Neural cell (in vitro differentiated cells): Measurements from ENCODE around the gene SACS. TPM values are rescaled to one million over a fixed set of nuclear protein-coding genes. Genes with fewer than 3 reads are reported as not detected.

Source experiments
- H2AFZ ChIP-seq: fragments of 200-600, 300-800 bp; sonication (generic), shearing (Covaris generic); 2 replicates; pipeline ENCODE4 v1.6.0; 2014; ENCODE audit warnings: low read depth, mild to moderate bottlenecking, antibody characterized with exemption, low read length, moderate library complexity
- H3F3A ChIP-seq: fragments of 200-600 bp; shearing (Covaris generic); 2 replicates; pipeline ENCODE4 v1.6.1; 2016; ENCODE audit warnings: mild to moderate bottlenecking, moderate library complexity, mixed read lengths, antibody characterized with exemption, low read length; ENCODE audit not compliant: insufficient read depth, poor library complexity, severe bottlenecking
- H3K27ac ChIP-seq: fragments of 200-600, 300-800 bp; sonication (generic), shearing (Covaris generic); 2 replicates; pipeline ENCODE4 v1.5.1; 2014; ENCODE audit warnings: mild to moderate bottlenecking, low read length, moderate library complexity
- H3K27me3 ChIP-seq: fragments of 300-800, 200-600 bp; sonication (generic), shearing (Covaris generic); 2 replicates; pipeline ENCODE4 v1.6.0; 2014; ENCODE audit warnings: mild to moderate bottlenecking, low read depth, low read length, moderate library complexity; ENCODE audit not compliant: insufficient read depth
- H3K36me3 ChIP-seq: fragments of 300-800, 200-600 bp; sonication (generic), shearing (Covaris generic); 2 replicates; pipeline ENCODE4 v1.5.1; 2014; ENCODE audit warnings: mild to moderate bottlenecking, antibody characterized with exemption, low read length, moderate library complexity; ENCODE audit not compliant: insufficient read depth
- H3K4me2 ChIP-seq: fragments of 300-800, 200-600 bp; sonication (generic), shearing (Covaris generic); 2 replicates; pipeline ENCODE4 v1.6.0; 2014; ENCODE audit warnings: mild to moderate bottlenecking, low read length
- H3K4me3 ChIP-seq: fragments of 300-800, 200-600 bp; sonication (generic), shearing (Covaris generic); 2 replicates; pipeline ENCODE4 v1.5.1; 2014; ENCODE audit warnings: mild to moderate bottlenecking, low read length, moderate library complexity
- H3K79me2 ChIP-seq: fragments of 200-600 bp; shearing (Covaris generic); replicated peaks from 2 replicates; pipeline ENCODE4 v1.6.0; 2014; ENCODE audit warnings: mild to moderate bottlenecking, low read length, moderate library complexity; ENCODE audit not compliant: insufficient read depth
- H3K9ac ChIP-seq: fragments of 300-800, 200-600 bp; sonication (generic), shearing (Covaris generic); 2 replicates; pipeline ENCODE4 v1.6.1; 2016; ENCODE audit warnings: mild to moderate bottlenecking, low read length, mixed read lengths
- H3K9me2 ChIP-seq: fragments of 200-600 bp; shearing (Covaris generic); 2 replicates; pipeline ENCODE4 v1.6.1; 2016; ENCODE audit warnings: mild to moderate bottlenecking, low read length, mixed read lengths; ENCODE audit not compliant: insufficient read depth
- H3K9me3 ChIP-seq: fragments of 200-600, 300-800 bp; sonication (generic), shearing (Covaris generic); 2 replicates; pipeline ENCODE4 v1.6.1; 2016; ENCODE audit warnings: mild to moderate bottlenecking, mixed run types, low read length, moderate library complexity, mixed read lengths
- H4K20me1 ChIP-seq: fragments of 200-600 bp; shearing (Covaris generic); 2 replicates; pipeline ENCODE4 v1.6.1; 2016; ENCODE audit warnings: mild to moderate bottlenecking, mixed run types; ENCODE audit not compliant: insufficient read depth
- CTCF ChIP-seq: fragments of 450-650 bp; IDR thresholded peaks from 2 replicates; pipeline ENCODE4 v1.5.1; 2014; ENCODE audit warnings: antibody characterized with exemption, mild to moderate bottlenecking, moderate library complexity; ENCODE audit not compliant: poor library complexity, severe bottlenecking
- EP300 ChIP-seq: fragments of 450-650 bp; conservative IDR thresholded peaks from 2 replicates; pipeline ENCODE4 v1.6.1; 2014; ENCODE audit warnings: antibody characterized with exemption, mild to moderate bottlenecking, moderate library complexity; ENCODE audit not compliant: poor library complexity, severe bottlenecking
- EZH2 ChIP-seq: fragments of 200-600, 300-800 bp; shearing (Covaris generic), sonication (generic); IDR thresholded peaks from 2 replicates; pipeline ENCODE4 v1.6.1; 2014; ENCODE audit warnings: antibody characterized with exemption, low read length, borderline replicate concordance, mild to moderate bottlenecking; ENCODE audit not compliant: insufficient read depth, poor library complexity, severe bottlenecking
- MXI1 ChIP-seq: fragments of 450-650 bp; conservative IDR thresholded peaks from 2 replicates; pipeline ENCODE4 v1.6.1; 2014; ENCODE audit warnings: antibody characterized with exemption, mild to moderate bottlenecking; ENCODE audit not compliant: poor library complexity, severe bottlenecking
- POLR2AphosphoS5 ChIP-seq: IDR thresholded peaks from 2 replicates; pipeline ENCODE4 v1.6.1; 2012
- RAD21 ChIP-seq: fragments of 450-650 bp; conservative IDR thresholded peaks from 2 replicates; pipeline ENCODE4 v1.6.1; 2014; ENCODE audit warnings: antibody characterized with exemption, mild to moderate bottlenecking, moderate library complexity
- REST ChIP-seq: IDR thresholded peaks from 2 replicates; pipeline ENCODE4 v1.6.1; 2012; ENCODE audit warnings: borderline replicate concordance
- SMC3 ChIP-seq: fragments of 450-650 bp; conservative IDR thresholded peaks from 2 replicates; pipeline ENCODE4 v1.6.1; 2014; ENCODE audit warnings: antibody characterized with exemption, mild to moderate bottlenecking, moderate library complexity; ENCODE audit not compliant: poor library complexity
- TAF1 ChIP-seq: IDR thresholded peaks from 2 replicates; pipeline ENCODE4 v1.6.1; 2012; ENCODE audit warnings: low read depth
- polyA plus RNA-seq: library from polyadenylated mRNA; depleted of rRNA; stranded (reverse); fragments of >200 nt; gene quantifications from 2 replicates; pipeline ENCODE4 v1.2.3, GENCODE V29; 2014

The SACS gene
- polyA plus RNA-seq, 1 donor from 2014 or later, result 24.1 TPM

GRCh38 chr13:23330356-23330755 is 103.1 kb downstream of the SACS start:
- TF ChIP-seq SMC3 (no peak), MXI1 (no peak), POLR2AphosphoS5 (no peak), CTCF (no peak), EP300 (no peak), RAD21 (no peak), EZH2 (no peak), TAF1 (no peak), REST (no peak)
- no peaks in the 10 kb centered on the region for H4K20me1 ChIP-seq
- no peak overlapping the region for H2AFZ ChIP-seq
- no peaks in the 10 kb centered on the region for H3F3A ChIP-seq
- H3K9me3 ChIP-seq, result no peaks in the 10 kb centered on the region
- no peak overlapping the region for H3K4me2 ChIP-seq
- H3K9ac ChIP-seq, result no peak overlapping the region
- H3K79me2 ChIP-seq, result no peaks in the 10 kb centered on the region
- no peak overlapping the region for H3K27ac ChIP-seq
- no peaks in the 10 kb centered on the region for H3K9me2 ChIP-seq
- H3K27me3 ChIP-seq, result no peaks in the 10 kb centered on the region
- no peaks in the 10 kb centered on the region for H3K36me3 ChIP-seq
- no peak overlapping the region for H3K4me3 ChIP-seq

- Histone ChIP-seq H2AFZ (no peak overlapping the region), H3K9me3 (no peaks in the 10 kb centered on the region), H3F3A (no peaks in the 10 kb centered on the region), H3K4me2 (no peak overlapping the region), H4K20me1 (no peaks in the 10 kb centered on the region), H3K9ac (no peak overlapping the region), H3K36me3 (no peaks in the 10 kb centered on the region), H3K27me3 (no peaks in the 10 kb centered on the region), H3K4me3 (no peak overlapping the region), H3K27ac (no peak overlapping the region), H3K79me2 (no peaks in the 10 kb centered on the region), H3K9me2 (no peaks in the 10 kb centered on the region)
- no peak for TF ChIP-seq RAD21
- no peak for TF ChIP-seq MXI1
- no peak for TF ChIP-seq EP300
- no peak for TF ChIP-seq EZH2
- no peak for TF ChIP-seq SMC3
- no peak for TF ChIP-seq POLR2AphosphoS5
- TF ChIP-seq TAF1, result no peak
- TF ChIP-seq REST, result no peak
These were observed 108.3 kb downstream of the SACS start for GRCh38 chr13:23325191-23325590.
